Fibroblast of lung (primary cell): Measurements from ENCODE around the gene RCBTB1. TPM values are rescaled to one million over a fixed set of nuclear protein-coding genes. Genes with fewer than 3 reads are reported as not detected.
"Not testable (repeated sequence)": the region's sequence is repeated elsewhere in the genome, so short reads cannot be mapped to it uniquely, and the experiment has no call there.

Experiments
- DNase-seq, 2 donors: peaks; one replicate each; pipeline versions ENCODE4 v3.0.0 to v3.0.0-alpha.2; 2010; ENCODE audit warnings: low read depth in 2 of 2
- H2AFZ ChIP-seq: 2 replicates; pipeline ENCODE4 v1.5.1; 2012; ENCODE audit warnings: low read length, control low read depth, inconsistent platforms
- H3K27ac ChIP-seq: 2 replicates; pipeline ENCODE4 v1.5.1; 2011; ENCODE audit warnings: low read length, control low read depth; ENCODE audit not compliant: insufficient read depth
- H3K27me3 ChIP-seq: 2 replicates; pipeline ENCODE4 v1.5.1; 2011; ENCODE audit warnings: mild to moderate bottlenecking, low read length; ENCODE audit not compliant: control insufficient read depth, insufficient read depth
- H3K36me3 ChIP-seq: 2 replicates; pipeline ENCODE4 v1.5.1; 2011; ENCODE audit warnings: low read length; ENCODE audit not compliant: control insufficient read depth, insufficient read depth
- H3K4me1 ChIP-seq: 2 replicates; pipeline ENCODE4 v1.5.1; 2011; ENCODE audit warnings: low read length; ENCODE audit not compliant: control insufficient read depth, insufficient read depth; ENCODE audit errors: extremely low read depth
- H3K4me2 ChIP-seq: 2 replicates; pipeline ENCODE4 v1.5.1; 2011; ENCODE audit warnings: low read length, control low read depth; ENCODE audit not compliant: insufficient read depth; ENCODE audit errors: extremely low read depth
- H3K4me3 ChIP-seq, 4 experiments: fragments of 200-600 bp in 1 of 4; sonication (generic) in 1 of 4; replicated peaks in 1 of 4; 2 replicates each; pipeline ENCODE4 v1.5.1; 2011 to 2016; ENCODE audit warnings: low read length in 4 of 4, low read depth in 3 of 4, mild to moderate bottlenecking in 3 of 4, control low read depth in 2 of 4, inconsistent platforms in 1 of 4, mixed read lengths in 1 of 4; ENCODE audit not compliant: insufficient read depth in 1 of 4; ENCODE audit errors: control extremely low read depth in 1 of 4
- H3K79me2 ChIP-seq: 2 replicates; pipeline ENCODE4 v1.5.1; 2012; ENCODE audit warnings: mild to moderate bottlenecking, low read length, inconsistent platforms; ENCODE audit not compliant: control insufficient read depth, insufficient read depth
- H3K9ac ChIP-seq: 2 replicates; pipeline ENCODE4 v1.5.1; 2011; ENCODE audit warnings: mild to moderate bottlenecking, low read length, control low read depth; ENCODE audit not compliant: insufficient read depth
- H3K9me3 ChIP-seq: 2 replicates; pipeline ENCODE4 v1.5.1; 2012; ENCODE audit warnings: low read depth, low read length; ENCODE audit not compliant: control insufficient read depth, insufficient read depth
- H4K20me1 ChIP-seq: 2 replicates; pipeline ENCODE4 v1.5.1; 2011; ENCODE audit warnings: low read length; ENCODE audit not compliant: control insufficient read depth, insufficient read depth; ENCODE audit errors: extremely low read depth
- EZH2 ChIP-seq: IDR thresholded peaks from 2 replicates; pipeline ENCODE4 v1.5.1; 2012; ENCODE audit warnings: low read length, control low read depth, mild to moderate bottlenecking; ENCODE audit errors: missing control alignments
- polyA plus RNA-seq, 2 donors: library from polyadenylated mRNA; depleted of rRNA in 1 of 2; stranded (reverse) in 1 of 2; unstranded in 1 of 2; fragments of >200 nt; gene quantifications; 2 replicates each; pipeline ENCODE4 v1.2.1, GENCODE V29; 2011 to 2012; ENCODE audit warnings: missing spikeins in 1 of 2
- total RNA-seq: library from RNA; depleted of rRNA; stranded (reverse); fragments of >200 nt; gene quantifications from 2 replicates; pipeline ENCODE4 v1.2.1, GENCODE V29; 2014
- TF ChIP-seq, protein P1 (sequence below), 2 donors: IDR thresholded peaks in 1 of 2; conservative IDR thresholded peaks in 1 of 2; 1 replicate in 1 of 2; 2 replicates in 1 of 2; pipeline ENCODE4 v1.5.1; 2011 to 2012; ENCODE audit warnings: low read length in 2 of 2, control low read depth in 1 of 2, inconsistent platforms in 1 of 2, low read depth in 1 of 2, mild to moderate bottlenecking in 1 of 2

Gene RCBTB1
- total and polyA plus RNA-seq, 2 donors (not counting 1 experiment from before 2014, with no cell fraction given), result 22.7 to 42.6 TPM

DNA sequence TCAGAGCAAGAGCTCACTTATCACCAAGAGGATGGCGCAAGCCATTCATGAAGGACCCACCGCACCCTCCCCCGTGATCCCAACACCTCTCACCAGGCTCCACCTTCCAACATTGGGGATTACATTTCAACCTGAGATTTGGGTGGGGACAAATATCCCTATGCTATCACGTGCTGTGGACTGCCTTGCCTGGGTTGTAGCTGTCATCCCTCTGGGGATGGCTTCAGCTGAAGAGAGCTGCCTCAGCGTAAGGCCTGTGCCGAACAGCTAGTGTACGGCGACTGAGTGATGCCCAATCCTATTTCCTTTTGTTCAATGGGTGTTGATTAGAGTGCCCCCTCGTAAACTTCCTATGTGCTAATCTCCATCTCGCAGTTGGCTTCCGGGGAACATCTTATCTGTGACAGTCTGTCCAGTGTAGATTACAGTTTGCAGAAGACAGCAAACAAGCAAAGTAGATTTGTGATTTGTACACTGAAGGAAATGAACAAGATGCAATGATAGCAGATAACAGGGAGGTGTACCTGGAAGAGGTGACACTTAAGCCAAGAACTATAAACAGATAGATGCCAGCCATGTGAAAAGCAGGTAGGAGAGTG, 11.8 kb upstream of the RCBTB1 start:
- Histone ChIP-seq H3K79me2 (no peaks in the 10 kb centered on the region), H3K4me2 (no peak overlapping the region), H3K9me3 (no peaks in the 10 kb centered on the region), H3K4me1 (no peaks in the 10 kb centered on the region), H3K36me3 (no peaks in the 10 kb centered on the region), H3K9ac (no peak overlapping the region), H3K4me3 (no peak overlapping the region), H4K20me1 (no peaks in the 10 kb centered on the region), H3K27ac (no peak overlapping the region), H2AFZ (no peak overlapping the region), H3K27me3 (no peaks in the 10 kb centered on the region)
- no peak for DNase-seq
- no peak for TF ChIP-seq EZH2

DNA sequence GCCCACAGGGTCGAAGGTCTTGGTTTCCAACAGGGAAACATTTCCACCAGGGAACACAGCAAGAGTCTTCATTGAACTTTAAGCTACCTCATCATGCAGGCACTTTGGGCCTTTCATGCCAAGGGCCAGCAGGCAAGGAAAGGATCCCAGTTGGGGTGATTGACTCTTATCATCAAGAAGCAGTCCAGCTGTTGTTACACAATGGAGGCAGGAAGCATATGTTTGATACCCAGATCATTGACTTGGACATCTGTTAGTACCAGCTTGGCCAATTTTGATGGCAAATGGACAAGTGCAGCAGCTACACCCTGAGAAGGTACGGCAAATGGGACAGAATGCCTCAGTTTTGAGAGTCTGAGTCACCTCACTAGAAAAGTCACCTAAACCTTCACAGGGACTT, 10.9 kb upstream of the RCBTB1 start:
- Histone ChIP-seq H3K79me2 (no peaks in the 10 kb centered on the region), H4K20me1 (no peaks in the 10 kb centered on the region), H3K4me1 (no peaks in the 10 kb centered on the region), H3K4me3 (no peak overlapping the region), H3K9ac (no peak overlapping the region), H3K36me3 (no peaks in the 10 kb centered on the region), H3K4me2 (no peak overlapping the region), H3K9me3 (no peaks in the 10 kb centered on the region), H2AFZ (no peak overlapping the region), H3K27me3 (no peaks in the 10 kb centered on the region), H3K27ac (no peak overlapping the region)
- TF ChIP-seq EZH2, result no peak
- TF ChIP-seq, protein P1, sequence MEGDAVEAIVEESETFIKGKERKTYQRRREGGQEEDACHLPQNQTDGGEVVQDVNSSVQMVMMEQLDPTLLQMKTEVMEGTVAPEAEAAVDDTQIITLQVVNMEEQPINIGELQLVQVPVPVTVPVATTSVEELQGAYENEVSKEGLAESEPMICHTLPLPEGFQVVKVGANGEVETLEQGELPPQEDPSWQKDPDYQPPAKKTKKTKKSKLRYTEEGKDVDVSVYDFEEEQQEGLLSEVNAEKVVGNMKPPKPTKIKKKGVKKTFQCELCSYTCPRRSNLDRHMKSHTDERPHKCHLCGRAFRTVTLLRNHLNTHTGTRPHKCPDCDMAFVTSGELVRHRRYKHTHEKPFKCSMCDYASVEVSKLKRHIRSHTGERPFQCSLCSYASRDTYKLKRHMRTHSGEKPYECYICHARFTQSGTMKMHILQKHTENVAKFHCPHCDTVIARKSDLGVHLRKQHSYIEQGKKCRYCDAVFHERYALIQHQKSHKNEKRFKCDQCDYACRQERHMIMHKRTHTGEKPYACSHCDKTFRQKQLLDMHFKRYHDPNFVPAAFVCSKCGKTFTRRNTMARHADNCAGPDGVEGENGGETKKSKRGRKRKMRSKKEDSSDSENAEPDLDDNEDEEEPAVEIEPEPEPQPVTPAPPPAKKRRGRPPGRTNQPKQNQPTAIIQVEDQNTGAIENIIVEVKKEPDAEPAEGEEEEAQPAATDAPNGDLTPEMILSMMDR (conservative IDR thresholded peaks at IDR 0.05 in 1 of 2, IDR thresholded peaks at IDR 0.05 in 1 of 2; ENCODE audit: low read depth in 1 of 2, low read length in 2 of 2), result no peak
- DNase-seq, result no peak

DNA sequence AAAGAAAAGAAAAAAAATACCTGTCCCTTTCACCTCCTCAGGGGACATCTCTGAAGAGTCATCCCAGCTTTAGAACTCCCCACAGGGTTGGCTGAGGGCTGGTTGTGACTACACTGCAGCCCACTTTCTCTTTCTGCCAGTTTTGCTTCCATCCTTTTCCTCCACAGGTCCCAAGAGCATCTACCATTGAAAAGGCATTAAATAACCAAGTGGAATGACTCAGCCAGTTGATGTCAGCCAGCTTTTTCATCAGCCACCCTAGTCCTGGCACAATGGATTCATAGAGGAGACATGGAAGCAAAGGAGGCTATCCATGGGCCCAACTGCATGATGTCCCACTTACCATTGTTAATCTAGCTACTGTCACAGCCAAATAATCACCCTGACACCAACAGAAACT, 9.2 kb upstream of the RCBTB1 start:
- H3K79me2 ChIP-seq, result no peaks in the 10 kb centered on the region
- no peaks in the 10 kb centered on the region for H3K9me3 ChIP-seq
- no peak overlapping the region for H3K4me3 ChIP-seq
- no peaks in the 10 kb centered on the region for H3K27me3 ChIP-seq
- H3K9ac ChIP-seq, result no peak overlapping the region
- no peak overlapping the region for H3K27ac ChIP-seq
- no peaks in the 10 kb centered on the region for H3K4me1 ChIP-seq
- H3K36me3 ChIP-seq, result no peaks in the 10 kb centered on the region
- H4K20me1 ChIP-seq, result no peaks in the 10 kb centered on the region
- H3K4me2 ChIP-seq, result no peak overlapping the region
- no peak overlapping the region for H2AFZ ChIP-seq
- DNase-seq, result no peak
- no peak for TF ChIP-seq EZH2

DNA sequence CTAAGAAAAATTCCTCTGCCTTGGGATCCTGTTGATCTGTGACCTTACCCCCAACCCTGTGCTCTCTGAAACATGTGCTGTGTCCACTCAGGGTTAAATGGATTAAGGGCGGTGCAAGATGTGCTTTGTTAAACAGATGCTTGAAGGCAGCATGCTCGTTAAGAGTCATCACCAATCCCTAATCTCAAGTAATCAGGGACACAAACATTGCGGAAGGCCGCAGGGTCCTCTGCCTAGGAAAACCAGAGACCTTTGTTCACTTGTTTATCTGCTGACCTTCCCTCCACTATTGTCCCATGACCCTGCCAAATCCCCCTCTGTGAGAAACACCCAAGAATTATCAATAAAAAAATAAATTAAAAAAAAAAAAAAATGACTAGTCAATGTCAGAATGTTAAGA, 8.5 kb upstream of the RCBTB1 start:
- H3K4me3 ChIP-seq, H2AFZ ChIP-seq, H3K27ac ChIP-seq, H4K20me1 ChIP-seq, H3K4me2 ChIP-seq, H3K4me1 ChIP-seq, H3K9ac ChIP-seq, H3K9me3 ChIP-seq, DNase-seq, H3K36me3 ChIP-seq, H3K79me2 ChIP-seq, H3K27me3 ChIP-seq: not testable (repeated sequence)

DNA sequence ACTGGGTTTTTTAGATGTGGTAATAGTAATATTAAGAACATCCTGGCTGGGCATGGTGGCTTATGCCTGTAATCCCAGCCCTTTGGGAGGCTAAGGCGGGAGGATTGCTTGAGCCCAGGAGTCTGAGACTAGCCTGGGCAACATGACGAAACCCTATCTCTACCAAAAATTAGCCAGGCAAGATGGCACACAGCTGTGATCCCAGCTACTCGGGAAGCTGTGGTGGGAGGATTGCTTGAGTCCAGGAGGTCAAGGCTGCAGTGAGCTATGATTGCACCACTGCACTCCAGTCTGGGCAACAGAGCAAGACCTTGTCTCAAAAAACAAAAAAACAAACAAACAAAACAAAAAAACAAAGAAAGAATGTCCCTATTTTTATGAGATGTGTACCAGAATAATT, 5.4 kb upstream of the RCBTB1 start:
- not testable (repeated sequence) for H3K36me3 ChIP-seq, H3K4me3 ChIP-seq, H3K27ac ChIP-seq, H3K9ac ChIP-seq, H3K4me1 ChIP-seq, DNase-seq, H3K9me3 ChIP-seq, H3K4me2 ChIP-seq, H2AFZ ChIP-seq, H4K20me1 ChIP-seq, H3K79me2 ChIP-seq, H3K27me3 ChIP-seq
